CD4-positive, alpha-beta T cell (primary cell): ENCODE results near the gene FHOD1. TPM values are rescaled to one million over a fixed set of nuclear protein-coding genes. Genes with fewer than 3 reads are reported as not detected.

Source experiments
- ATAC-seq: fragments of 200-7000 bp; cut with Tn5 transposase; one replicate; pipeline ENCODE4 v1.10.0; 2022; ENCODE audit warnings: mild to moderate bottlenecking; ENCODE audit not compliant: poor library complexity
- CTCF ChIA-PET: fragments of 350-600 bp; sonication (Branson Sonifier 250); formaldehyde crosslinking; loops from one replicate; lab custom pipeline; 2021; ENCODE audit warnings: antibody characterized with exemption, inconsistent platforms; lab: Charles Lee
- POLR2A ChIA-PET: fragments of 350-600 bp; sonication (Branson Sonifier 250); formaldehyde crosslinking; loops from one replicate; lab custom pipeline; 2021; ENCODE audit warnings: antibody characterized with exemption, inconsistent platforms; lab: Charles Lee
- DNase-seq, 14 experiments: peaks; one replicate each; pipeline ENCODE4 v3.0.0-alpha.2; 2013 to 2020; ENCODE audit warnings: mixed read lengths in 2 of 14
- H3K27ac ChIP-seq, 2 donors: one replicate each; pipeline versions ENCODE4 v1.5.1 to v1.7.0; 2013; ENCODE audit warnings: low read length in 2 of 2, low read depth in 1 of 2, mild to moderate bottlenecking in 1 of 2
- H3K27me3 ChIP-seq, 2 experiments: 1 replicate in 1 of 2; 2 replicates in 1 of 2; pipeline versions ENCODE4 v1.6.1 to v1.7.0; 2013; ENCODE audit warnings: low read length in 2 of 2, control low read depth in 1 of 2, mild to moderate bottlenecking in 1 of 2, moderate library complexity in 1 of 2; ENCODE audit not compliant: insufficient read depth in 2 of 2, control insufficient read depth in 1 of 2
- H3K36me3 ChIP-seq: one replicate; pipeline ENCODE4 v1.6.1; 2013; ENCODE audit warnings: low read length, control low read depth; ENCODE audit not compliant: insufficient read depth
- H3K4me1 ChIP-seq: one replicate; pipeline ENCODE4 v1.6.1; 2013; ENCODE audit warnings: low read length, control low read depth; ENCODE audit not compliant: insufficient read depth
- H3K4me3 ChIP-seq: one replicate; pipeline ENCODE4 v1.5.1; 2013; ENCODE audit warnings: mild to moderate bottlenecking, low read length, moderate library complexity
- H3K9me3 ChIP-seq, 2 experiments: 1 replicate in 1 of 2; 2 replicates in 1 of 2; pipeline versions ENCODE4 v1.6.1 to v1.7.0; 2013; ENCODE audit warnings: low read length in 2 of 2, mild to moderate bottlenecking in 2 of 2, control low read depth in 1 of 2, moderate library complexity in 1 of 2; ENCODE audit not compliant: control insufficient read depth in 1 of 2, insufficient read depth in 1 of 2
- H3K27ac Mint-ChIP-seq: one replicate; pipeline ENCODE4 v1.8.0; 2020; ENCODE audit warnings: mixed read lengths
- H3K27me3 Mint-ChIP-seq: one replicate; pipeline ENCODE4 v1.8.0; 2021; ENCODE audit warnings: mixed read lengths
- H3K36me3 Mint-ChIP-seq: one replicate; pipeline ENCODE4 v1.8.0; 2021; ENCODE audit warnings: low read depth, mixed read lengths
- H3K4me1 Mint-ChIP-seq: one replicate; pipeline ENCODE4 v1.8.0; 2021; ENCODE audit warnings: low read depth, mixed read lengths
- H3K4me3 Mint-ChIP-seq: one replicate; pipeline ENCODE4 v1.8.0; 2020; ENCODE audit warnings: mild to moderate bottlenecking, mixed read lengths
- H3K9me3 Mint-ChIP-seq: one replicate; pipeline ENCODE4 v1.8.0; 2020; ENCODE audit warnings: mixed read lengths
- intact Hi-C, 2 experiments: fragments of 100-400 bp; cut with DNase I in 1 of 2; cut with micrococcal nuclease in 1 of 2; formaldehyde crosslinking; loops; one replicate each; pipeline versions ENCODE4 v1.15.1 to v1.9.0; 2023 to 2025; cut with DNase I, micrococcal nuclease
- total RNA-seq, 174 experiments: library from RNA in 2 of 174; stranded (reverse) in 2 of 174; gene quantifications; one replicate each; pipeline ENCODE4 v1.2.3 and lab custom pipeline; 2021 to 2026
- TF ChIP-seq, protein P1 (sequence below): fragments of 200-600 bp; IDR thresholded peaks from one replicate; pipeline ENCODE4 v1.8.0; 2022; ENCODE audit warnings: antibody characterized with exemption, mild to moderate bottlenecking

The FHOD1 gene
- total RNA-seq, 2 experiments from 2014 or later: 21.1 to 26.0 TPM

DNA sequence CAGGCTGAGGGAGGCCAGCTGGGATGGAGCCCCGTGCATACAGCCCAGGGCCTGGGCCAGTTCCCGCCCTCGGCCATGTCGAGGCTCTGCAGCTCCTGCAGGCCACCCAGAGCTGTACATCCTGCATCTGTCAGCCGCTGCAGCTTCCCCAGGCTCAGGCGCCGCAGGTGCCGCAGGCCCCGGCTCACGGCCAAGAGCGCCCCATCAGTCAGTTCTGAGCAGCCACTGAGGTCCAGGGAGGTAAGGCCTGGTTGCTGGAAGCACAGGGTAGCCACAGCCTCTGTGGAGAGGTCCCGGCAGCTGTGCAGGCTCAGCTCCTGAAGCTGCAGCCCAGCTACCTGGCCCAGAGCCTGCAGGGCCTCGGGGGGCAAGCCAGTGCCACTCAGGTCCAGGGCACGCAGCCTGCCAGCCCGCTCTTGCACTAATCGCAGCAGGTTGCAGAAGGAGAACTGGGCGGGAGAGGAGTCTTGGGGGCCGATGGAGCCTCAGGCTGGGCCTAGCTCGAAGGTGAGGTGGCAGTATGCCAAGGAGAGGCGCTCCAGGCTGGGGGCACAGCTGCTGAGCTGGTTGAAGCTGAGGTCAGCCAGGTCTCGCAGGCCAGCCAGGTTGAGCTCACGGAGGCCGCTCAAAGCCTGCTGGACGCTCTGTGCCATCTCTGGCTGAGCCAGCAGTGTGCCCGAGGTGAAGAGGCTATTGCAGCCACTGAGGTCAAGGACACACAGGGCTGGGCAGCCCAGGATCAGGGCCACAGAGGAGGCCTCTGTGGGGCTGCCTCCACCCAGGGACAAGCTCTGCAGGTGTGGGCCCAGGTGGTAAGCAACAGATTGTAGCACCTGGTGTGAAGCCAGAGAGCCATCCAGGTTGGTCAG, 37.0 kb downstream of the FHOD1 start:
- H3K9me3 ChIP-seq: no peaks in the 10 kb centered on the region
- Mint-ChIP-seq H3K9me3 (no peaks in the 10 kb centered on the region), H3K27ac (no peak overlapping the region), H3K36me3 (peaks cover 5% of the 10 kb centered on the region), H3K4me3 (no peak overlapping the region), H3K4me1 (no peaks in the 10 kb centered on the region), H3K27me3 (no peaks in the 10 kb centered on the region)
- peaks cover 16% of the 10 kb centered on the region for H3K36me3 ChIP-seq
- no peak for DNase-seq
- intact Hi-C loops: no loop called here
- POLR2A ChIA-PET: interaction anchor here (1.3 kb wide), 1 partner anchor 16 kb away, joined by 3 read pairs; the partner anchor contains the start of gene TMEM208
- H3K4me3 ChIP-seq: no peak overlapping the region
- CTCF ChIA-PET: no interaction called here
- TF ChIP-seq, protein P1, sequence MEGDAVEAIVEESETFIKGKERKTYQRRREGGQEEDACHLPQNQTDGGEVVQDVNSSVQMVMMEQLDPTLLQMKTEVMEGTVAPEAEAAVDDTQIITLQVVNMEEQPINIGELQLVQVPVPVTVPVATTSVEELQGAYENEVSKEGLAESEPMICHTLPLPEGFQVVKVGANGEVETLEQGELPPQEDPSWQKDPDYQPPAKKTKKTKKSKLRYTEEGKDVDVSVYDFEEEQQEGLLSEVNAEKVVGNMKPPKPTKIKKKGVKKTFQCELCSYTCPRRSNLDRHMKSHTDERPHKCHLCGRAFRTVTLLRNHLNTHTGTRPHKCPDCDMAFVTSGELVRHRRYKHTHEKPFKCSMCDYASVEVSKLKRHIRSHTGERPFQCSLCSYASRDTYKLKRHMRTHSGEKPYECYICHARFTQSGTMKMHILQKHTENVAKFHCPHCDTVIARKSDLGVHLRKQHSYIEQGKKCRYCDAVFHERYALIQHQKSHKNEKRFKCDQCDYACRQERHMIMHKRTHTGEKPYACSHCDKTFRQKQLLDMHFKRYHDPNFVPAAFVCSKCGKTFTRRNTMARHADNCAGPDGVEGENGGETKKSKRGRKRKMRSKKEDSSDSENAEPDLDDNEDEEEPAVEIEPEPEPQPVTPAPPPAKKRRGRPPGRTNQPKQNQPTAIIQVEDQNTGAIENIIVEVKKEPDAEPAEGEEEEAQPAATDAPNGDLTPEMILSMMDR: no peak
- H3K27ac ChIP-seq: no peak overlapping the region
- H3K27me3 ChIP-seq: no peaks in the 10 kb centered on the region
- H3K4me1 ChIP-seq: no peaks in the 10 kb centered on the region
- no peak for ATAC-seq

DNA sequence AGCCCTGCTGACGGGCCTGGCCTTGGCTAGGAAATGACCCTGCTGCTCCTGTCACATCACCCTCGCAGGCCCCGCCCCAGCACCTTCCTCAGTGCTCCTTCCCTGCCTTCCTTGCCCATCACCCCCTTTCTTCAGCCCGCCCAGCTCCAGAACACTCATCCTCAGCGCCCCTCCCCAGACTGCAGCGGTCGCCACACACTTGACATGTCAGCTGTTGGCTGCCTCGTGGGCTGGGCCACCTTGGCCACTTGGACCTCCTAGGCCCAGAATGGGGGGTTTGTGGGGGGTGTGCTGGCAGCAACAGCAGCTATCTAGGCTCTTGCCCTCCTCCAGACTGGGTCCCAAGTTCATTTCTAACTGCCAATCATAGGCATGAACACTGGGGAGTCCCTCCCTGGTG, 37.7 kb downstream of the FHOD1 start:
- Mint-ChIP-seq H3K36me3 (peaks cover 5% of the 10 kb centered on the region), H3K4me1 (no peaks in the 10 kb centered on the region), H3K27ac (no peak overlapping the region), H3K4me3 (no peak overlapping the region), H3K9me3 (no peaks in the 10 kb centered on the region), H3K27me3 (no peaks in the 10 kb centered on the region)
- ATAC-seq (no peak), DNase-seq (no peak)
- no peaks in the 10 kb centered on the region for H3K9me3 ChIP-seq
- POLR2A ChIA-PET: interaction anchor here (1.3 kb wide), 1 partner anchor 17 kb away, joined by 3 read pairs; the partner anchor contains the start of gene TMEM208
- no peaks in the 10 kb centered on the region for H3K27me3 ChIP-seq
- H3K4me3 ChIP-seq: no peak overlapping the region
- intact Hi-C loops: no loop called here
- TF ChIP-seq, protein P1: no peak
- no peaks in the 10 kb centered on the region for H3K4me1 ChIP-seq
- H3K27ac ChIP-seq: no peak overlapping the region
- peaks cover 16% of the 10 kb centered on the region for H3K36me3 ChIP-seq
- CTCF ChIA-PET: no interaction called here

DNA sequence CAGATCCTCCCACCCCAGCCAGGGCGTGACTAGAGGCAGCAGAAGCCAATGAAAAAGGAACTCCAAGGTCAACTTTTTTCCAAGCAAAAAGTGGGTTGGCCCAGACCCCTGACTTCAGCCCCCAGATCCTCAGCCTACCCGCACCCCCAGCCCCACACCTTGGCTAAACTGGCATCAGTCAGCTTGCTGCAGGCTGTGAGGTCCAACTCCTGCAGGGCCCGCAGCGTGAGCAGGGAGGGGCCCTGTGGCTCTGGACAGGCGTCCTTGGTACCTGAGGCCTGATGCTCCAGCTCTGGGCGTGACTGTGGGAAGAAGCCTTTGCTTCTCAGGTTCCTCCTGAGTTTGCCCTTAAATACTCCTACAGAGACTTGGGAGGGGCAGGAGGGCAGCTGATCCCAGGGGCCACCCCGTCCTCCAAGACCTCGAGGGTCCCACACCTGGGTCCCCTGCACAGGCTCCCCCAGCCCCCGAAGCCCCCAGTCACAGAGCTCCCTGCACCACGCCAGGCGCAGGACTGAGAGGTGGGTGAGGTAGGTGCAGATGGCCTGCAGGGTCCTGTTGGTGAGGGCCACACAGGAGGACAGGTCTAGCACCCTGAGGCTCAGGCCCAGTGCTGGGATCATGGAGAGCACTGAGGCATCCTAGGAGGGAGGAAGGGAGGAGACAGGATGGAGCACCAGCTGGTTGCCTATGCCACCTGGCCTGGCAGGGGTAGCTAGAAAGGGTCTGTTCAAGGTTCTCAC, 39.0 kb downstream of the FHOD1 start:
- Mint-ChIP-seq H3K36me3 (peaks cover 11% of the 10 kb centered on the region), H3K9me3 (no peaks in the 10 kb centered on the region), H3K27ac (no peak overlapping the region), H3K27me3 (no peaks in the 10 kb centered on the region), H3K4me1 (no peaks in the 10 kb centered on the region), H3K4me3 (no peak overlapping the region)
- intact Hi-C loops: no loop called here
- H3K27me3 ChIP-seq: no peaks in the 10 kb centered on the region
- CTCF ChIA-PET: interaction anchor here (0.6 to 1.3 kb wide), 2 partner anchors 11 to 254 kb away, joined by 3 to 4 read pairs; no protein-coding TSS in a partner anchor
- POLR2A ChIA-PET: interaction anchor here (0.7 kb wide), 1 partner anchor 1064 kb away, joined by 3 read pairs; no protein-coding TSS in a partner anchor
- H3K9me3 ChIP-seq: no peaks in the 10 kb centered on the region
- ATAC-seq: no peak
- no peak for DNase-seq
- no peaks in the 10 kb centered on the region for H3K4me1 ChIP-seq
- TF ChIP-seq, protein P1: no peak
- no peak overlapping the region for H3K27ac ChIP-seq
- peaks cover 23% of the 10 kb centered on the region for H3K36me3 ChIP-seq
- no peak overlapping the region for H3K4me3 ChIP-seq
